GM18508 (cell line): ENCODE measurements around the gene GABRB2.

Experiments used
- ATAC-seq: cut with Tn5 transposase; IDR thresholded peaks from one replicate; pipeline ENCODE4 v1.9.1; 2021; ENCODE audit warnings: moderate number of reproducible peaks; ENCODE audit not compliant: insufficient read depth, unreplicated experiment

The GABRB2 gene

DNA sequence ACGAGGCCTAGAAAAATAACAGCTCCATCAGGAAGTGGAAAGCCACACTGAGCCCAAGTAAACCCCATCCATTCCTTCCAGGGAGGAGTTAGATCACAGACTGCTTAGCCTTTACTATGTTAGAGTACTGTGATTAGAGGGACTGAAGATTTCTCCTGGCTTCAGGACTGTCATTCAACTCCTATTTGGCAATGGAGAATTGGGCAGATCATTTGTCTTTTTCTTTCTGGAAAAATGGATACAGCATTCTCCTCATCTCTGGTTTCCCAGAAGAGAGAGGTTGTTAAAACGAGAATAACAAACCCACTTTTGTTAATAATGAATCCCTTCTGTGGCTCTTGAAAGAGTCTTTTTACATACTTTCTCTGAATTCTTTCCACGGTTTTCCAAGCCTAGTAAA is 150.4 kb downstream of the GABRB2 start:
- no peak for ATAC-seq

DNA sequence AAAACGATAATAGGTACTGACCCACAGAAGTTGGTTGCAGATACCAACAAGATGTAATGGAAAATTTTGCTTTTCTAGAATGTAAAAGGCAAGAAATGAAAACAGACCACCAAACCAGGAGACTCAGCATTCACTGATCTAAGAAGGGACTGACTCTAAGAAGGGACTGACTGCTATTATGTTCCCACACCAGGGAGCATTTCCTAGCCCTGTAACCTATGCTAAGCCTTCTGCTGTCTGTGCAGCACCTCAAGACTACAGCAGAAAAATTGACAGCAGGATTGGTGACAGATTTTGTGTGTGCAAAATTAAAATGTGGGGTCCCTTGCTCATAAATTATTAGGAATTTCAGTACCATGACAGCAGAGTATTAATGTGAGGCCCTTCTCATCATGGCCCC is 154.8 kb downstream of the GABRB2 start:
- no peak for ATAC-seq

DNA sequence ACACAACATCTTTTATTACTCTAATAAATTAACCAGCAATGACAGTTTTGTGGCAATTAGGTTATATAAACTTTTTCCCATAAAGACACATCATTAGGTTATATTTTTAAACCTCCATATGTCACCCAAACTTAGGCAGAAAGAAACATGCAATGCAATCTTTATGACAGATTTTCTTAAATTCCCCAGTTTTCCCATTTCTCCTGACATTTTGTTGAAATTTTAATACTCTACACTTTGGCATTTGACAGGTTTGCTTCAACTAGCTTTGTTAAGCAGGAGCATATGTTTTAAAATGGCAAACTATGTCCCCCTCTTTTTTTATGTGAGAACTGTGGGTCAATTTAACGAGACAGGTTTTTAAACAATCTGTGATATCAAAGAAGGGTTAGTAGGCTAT is 155.5 kb downstream of the GABRB2 start:
- ATAC-seq: no peak

DNA sequence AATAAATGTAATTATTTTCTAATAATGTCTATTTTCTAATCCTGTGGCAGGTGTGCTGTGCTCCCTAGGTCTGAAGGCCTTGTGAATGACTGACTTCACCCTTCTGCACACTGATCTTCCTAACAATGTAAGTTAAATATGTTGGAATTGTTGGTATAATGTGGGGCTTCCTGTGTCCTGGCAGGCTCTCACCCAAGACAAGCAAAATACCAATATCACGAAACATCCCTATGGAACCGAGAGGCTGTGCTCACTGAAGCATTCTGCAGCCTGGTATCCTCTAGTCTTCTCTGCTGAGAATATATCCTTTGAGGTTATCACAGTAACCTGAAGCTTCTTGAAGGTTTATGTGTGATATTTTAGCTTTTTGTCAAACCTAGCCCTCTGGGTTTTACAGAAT is 159.4 kb downstream of the GABRB2 start:
- ATAC-seq: no peak

DNA sequence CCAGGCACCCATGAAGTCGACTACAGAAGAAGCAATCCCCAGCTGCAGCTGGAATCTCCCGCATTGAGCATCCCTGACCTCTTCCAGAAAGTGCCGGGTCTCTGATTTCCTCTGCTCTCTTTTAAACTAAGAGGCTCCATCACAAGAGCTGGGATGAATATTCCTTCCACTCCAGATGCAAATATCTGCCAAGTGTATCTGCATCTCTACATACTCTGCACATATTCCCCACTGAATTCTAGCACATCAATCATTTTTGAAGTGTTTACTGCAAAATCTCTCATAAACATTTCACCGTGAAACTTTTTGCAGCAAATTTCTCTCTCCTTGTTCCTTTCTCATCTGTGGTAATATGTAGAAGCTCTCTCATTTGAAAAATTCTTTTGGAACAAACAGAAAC is 161.5 kb downstream of the GABRB2 start:
- ATAC-seq: no peak

DNA sequence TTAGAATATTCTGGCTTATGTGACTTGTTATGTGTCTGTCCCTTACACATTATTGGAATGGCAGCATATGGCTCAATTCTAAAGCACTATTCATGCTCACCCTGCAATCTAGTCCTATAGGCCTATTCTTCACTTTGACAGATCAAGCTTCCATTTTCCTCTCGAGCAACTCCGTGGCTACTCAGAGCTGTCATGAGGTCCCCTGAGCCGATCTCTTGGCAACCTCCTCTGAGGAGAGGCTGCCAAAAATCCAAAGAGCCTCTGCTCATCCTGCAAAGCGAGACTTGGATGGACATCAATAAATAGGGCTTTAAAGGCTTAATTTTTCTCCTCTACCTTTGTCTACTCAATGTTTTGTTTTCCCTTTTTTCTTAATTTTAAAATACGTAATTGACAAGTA is 163.8 kb downstream of the GABRB2 start:
- no peak for ATAC-seq

DNA sequence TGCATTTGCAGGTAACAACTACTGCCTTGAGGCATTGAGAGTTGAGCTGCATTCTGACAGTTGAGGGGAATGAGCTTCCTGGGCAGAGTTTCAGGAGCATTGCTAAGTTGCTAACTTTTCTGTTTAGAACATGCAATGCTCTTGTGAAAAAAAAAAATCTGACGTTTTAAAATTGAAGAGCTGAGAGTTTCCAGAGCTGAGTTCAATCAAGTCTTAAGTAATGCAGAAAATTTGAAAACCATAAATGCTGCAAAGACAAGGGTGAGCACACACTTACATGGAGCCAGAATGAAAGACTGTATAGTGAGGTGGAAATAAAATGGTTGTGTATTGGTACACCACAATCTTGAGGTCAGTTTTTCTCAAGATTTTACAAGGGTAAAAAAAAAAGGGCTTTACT is 166.0 kb downstream of the GABRB2 start:
- ATAC-seq: no peak

DNA sequence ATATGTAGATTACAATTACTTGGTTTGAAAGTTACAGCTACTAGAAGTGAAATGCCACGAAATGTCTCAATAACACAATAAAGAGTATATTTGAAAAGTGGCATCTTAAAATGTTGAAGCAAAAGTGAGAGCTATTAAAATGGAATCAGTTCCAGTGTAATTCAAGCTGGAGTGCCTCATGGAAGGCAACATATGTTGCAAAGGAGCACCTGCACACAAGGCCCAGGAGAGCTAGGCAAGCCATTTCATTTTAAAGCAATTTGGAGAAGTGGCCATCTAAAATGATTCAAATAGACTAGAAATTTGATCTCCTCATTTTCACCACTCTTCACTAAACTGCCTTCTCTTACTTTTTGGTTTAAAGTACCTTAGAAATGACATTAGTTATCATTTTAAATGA is 167.8 kb downstream of the GABRB2 start:
- no peak for ATAC-seq

DNA sequence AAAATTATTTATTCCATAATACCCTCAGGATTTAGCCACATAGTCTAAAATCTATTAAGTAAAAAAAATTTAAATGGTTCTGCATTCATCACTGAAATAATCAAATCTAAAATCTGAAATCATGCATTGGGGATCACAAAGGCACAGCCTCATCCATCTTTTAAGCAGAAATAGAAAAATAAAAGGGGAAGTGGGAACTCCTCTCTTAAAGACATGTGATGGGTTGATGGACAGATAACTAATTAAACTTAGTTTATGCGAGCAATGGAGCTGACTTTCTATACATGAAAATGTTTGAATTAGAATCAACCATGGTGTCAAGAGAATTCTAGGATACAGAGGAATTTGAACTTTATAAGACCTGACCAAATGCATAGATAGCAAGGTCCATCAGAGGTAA is 170.5 kb downstream of the GABRB2 start:
- ATAC-seq: no peak

DNA sequence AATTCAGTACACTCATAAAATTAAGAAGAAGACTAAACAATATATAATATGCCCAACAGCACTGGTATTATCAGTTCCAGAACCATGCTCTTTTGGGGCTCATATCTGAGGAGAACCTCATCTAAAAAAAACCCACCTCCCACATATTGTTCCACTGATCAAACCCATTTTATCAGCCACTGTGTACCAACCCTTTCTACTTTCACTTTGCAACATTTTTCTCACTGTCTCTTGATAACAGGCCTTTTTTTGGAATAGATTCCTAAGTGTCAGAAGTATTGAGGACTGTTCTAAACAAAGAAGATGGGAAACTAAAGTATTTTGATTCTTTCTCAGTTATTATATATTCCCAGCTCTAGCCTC is 173.2 kb downstream of the GABRB2 start:
- peak; percentile 14 for ATAC-seq

DNA sequence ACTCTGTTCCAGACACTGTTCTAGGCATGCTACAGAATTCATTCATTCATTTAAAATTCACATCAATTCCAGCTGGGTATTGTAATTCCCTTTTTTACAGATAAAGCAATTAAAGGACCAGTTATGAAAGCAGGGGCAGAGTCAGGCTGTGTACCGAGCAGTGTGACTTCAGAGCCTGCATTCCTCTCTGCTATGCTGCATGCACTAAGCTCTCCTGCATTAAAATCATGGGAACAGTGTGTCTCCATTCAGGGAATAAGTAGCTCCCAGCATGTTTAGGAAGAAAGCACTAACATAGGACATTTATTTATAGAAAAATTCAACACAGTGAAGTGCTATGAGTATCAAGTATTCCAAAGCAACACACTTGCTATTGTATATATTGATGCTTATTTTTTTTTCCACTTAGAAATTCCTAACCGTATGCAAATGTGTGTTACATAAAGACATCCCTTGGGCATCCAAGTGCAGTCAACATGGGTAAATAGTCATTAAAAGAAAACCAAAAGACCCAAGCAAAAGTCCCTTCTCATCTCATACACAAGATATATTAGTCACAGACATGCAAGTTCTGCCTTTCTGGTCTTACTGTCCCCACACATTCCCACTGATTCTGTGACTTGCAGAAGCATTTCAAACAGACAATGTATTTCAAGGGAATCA is 173.7 kb downstream of the GABRB2 start:
- ATAC-seq: peak; percentile 53

DNA sequence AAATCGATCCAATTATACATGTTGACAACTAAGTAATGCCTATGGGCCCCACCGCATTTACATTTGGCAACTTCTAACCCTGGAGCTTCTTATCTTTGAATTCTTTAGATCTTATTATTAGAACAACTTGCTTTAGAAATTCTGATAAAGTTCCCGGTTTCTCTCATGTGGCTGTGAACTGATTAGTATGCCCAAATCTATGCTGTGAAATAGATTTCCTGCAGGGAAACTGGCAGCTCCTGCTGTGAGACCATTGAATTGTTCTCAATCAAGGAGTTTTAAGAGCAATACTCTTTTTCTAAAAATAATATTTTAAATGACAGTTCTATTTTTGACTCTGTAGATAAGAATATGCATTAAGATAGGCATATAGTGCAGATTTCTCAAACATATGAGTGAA is 177.5 kb downstream of the GABRB2 start:
- ATAC-seq: no peak

DNA sequence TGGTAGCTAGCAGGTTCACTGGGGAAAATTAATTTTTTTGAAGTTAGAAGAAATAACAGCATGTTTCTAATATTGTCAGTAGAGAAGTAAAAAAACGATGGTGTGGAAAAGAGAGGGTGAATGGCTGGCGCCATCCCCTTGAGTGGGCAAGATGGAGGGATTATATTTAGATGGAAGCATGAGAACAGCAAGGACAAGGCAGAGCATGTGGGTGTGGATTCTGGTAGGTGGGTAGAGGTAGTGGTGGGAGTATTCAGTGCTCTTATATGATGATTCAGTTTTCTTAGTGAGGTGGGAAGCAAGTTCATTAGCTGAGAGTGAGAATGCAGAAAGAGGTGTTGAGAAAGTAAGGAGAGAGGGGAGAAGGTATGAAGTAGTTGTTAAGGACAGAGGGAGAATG is 188.1 kb downstream of the GABRB2 start:
- ATAC-seq: no peak

DNA sequence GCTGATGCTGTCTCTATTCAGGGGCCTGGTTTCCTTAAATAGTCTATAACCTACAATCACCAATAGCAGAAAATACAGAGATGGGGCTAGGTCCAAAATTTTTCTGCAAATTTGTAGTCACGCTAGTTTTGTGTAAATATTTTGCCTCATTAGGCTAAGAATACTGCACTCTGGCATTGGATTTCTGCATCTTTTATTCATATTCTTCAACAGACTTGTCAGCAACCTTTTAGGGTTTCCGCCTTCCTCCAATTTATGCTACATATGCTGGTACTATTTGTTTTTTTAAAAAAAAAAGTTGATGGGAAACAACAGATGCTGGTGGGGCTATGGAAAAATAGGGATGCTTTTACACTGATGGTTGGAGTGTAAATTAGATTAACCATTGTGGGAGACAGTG is 202.3 kb downstream of the GABRB2 start:
- ATAC-seq: no peak

DNA sequence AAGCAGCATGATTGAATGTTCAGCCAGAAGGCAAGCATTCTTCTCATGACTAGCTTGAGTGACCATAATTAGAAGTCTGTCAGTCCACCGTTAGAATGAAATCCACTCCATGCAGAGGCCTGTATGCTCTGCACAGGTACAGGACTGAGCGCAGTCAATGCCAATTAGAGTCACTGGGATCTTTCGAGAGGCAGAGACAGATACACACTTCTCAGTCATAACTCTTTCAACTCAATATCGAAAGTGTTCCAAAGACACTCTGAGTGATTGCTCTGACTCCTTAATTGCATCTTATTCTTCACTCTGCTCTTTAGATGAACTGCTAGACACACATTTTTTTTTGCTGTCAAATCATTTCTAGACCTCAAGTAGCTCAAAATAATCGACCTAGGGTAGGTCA is 203.6 kb downstream of the GABRB2 start:
- ATAC-seq: no peak

DNA sequence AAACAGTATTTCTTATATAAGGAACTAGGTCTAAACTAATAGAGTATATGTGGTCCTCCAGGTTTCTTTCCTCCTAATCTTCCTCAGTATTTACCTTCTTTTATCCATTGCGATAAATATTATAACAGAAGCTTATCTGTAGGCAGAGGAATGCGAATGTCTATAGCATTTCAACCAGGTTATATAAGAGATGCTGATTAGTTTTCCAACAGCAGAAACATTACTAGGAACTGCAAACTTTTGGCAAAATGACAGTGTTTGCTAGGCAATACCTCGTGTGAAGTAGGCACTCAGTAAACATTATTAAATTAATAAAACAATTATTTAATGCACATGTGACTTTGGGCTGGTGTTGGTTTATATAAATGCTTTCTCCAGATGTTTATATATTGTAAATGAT is 206.5 kb downstream of the GABRB2 start:
- no peak for ATAC-seq

DNA sequence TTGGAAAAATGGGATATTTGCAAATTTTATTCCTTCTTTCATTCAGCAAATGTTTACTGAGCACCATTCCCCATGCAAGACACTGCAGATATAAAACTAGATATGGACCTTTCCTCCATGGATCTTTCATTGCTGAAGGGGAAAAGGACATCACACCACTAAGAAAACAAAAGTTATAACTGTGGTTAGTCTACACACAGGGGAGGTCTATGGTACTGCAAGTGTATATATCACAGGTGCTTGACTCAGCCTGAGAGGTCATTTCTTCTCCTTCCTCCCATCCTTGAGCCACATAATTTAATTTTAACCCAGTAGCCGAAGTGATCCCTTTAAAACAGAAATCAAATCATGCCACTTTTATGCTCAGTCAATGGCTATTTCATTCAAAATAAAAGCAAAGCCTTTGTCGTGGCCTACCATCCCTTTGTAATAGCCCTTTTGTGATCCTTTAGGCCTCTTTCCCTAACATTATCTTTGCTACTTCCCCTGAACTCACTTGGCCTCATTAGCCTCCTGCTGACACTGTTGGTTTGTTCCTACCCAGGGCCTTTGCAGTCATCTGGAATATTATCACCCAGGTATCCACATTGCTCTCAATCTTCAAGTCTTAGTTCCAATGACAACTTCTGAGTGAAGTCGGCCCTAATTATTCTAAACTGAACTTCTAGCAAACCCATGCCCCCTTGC is 213.2 kb downstream of the GABRB2 start:
- no peak for ATAC-seq

DNA sequence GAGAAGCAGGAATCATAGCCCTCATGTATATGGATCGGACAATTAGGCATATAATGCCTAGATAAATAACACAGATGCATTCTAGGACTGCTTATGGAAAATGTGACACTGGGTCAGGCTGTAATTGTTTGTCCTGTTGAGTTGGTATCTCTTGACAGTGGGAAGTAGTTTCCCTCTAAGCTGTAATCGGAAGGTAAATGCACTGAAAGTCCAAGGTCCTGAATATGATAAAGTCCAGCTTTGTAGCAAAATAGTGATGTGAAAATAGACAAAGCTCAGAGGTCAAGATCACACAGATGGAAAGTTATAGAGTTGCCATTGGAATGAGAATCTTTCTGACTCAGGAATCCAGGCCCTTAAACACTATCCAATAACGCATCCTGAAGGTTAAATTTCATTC is 214.2 kb downstream of the GABRB2 start:
- no peak for ATAC-seq

DNA sequence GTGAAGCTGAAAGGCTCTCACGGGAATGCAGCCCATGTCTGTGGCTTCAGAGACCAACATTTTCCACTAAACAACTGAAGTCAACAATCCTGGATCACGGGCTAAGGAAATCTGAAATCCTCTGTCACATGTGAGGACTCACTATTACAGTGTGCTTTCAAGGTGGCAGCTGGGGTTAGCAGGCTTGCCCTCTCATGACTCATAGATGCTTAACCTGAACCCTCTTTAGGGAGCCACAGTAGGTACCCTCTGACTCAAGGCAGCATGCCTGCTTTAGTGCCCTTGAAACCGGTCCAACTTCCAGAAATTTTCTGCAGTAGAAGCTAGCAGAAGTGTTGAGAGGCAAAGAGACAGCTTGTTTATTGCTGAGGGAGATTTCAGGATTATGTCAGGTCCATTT is 232.5 kb downstream of the GABRB2 start:
- ATAC-seq: no peak

DNA sequence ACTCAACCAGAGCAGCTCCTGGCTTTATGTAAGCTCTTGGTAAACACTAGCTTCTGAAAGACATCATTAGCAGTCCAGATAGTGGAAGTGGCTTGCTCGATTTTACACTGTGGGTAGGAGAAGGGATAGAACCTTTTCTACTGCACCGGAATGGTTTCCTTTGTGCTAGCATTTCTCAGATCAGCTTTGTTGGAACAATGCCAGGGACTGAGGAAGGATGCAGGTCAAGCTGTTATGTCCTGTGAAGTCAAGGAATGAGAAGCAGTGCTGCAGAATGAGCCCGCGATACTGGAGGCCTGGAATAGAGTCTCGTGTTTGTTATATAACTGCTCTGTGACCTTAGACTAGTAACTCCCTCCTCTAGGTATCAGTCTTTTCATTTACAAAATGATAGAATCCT is 233.6 kb downstream of the GABRB2 start:
- no peak for ATAC-seq

DNA sequence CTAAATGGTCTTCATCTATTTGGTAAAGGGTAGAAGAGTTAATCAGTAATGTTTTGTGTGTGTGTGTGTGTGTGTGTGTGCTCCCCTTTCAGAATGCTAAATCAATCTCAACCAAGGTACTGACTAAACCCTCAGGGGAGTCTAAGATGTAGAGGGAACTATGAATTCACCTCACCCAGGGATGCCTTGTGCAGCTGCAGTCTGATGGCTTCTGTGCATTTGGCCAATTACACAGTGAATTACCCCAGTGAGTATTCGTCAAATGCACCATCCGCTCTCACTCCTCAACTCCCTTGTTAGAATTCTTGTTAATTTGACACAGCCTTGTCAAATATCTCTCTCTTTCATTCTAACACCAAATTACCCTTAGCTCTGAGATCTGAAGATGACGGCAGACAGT is 234.6 kb downstream of the GABRB2 start:
- no peak for ATAC-seq

DNA sequence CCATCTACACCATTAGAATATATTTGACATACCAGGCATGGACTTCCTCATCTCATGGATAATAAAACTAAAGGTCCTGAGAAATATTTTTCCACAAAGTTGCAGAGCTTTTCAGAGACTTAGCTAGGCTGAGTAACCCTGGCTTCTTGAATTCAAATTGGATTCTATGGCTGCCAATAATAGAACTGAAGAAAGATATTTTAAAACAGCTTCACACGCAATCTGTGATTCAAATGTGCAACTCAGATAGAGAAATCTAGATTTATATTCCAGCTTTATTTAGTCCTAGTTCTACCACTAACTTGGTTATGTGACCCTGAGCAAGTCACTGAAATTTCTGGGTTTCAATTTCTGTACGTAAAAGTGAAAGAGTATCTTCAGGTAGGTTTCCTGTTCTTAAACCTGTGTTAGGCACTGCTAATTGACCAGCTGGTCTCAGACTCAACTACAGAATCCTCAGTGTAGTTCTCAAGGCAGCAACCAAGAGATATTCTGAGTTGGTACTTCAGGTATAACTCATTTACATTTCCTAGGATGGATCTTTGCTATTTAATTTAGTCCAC is 235.3 kb downstream of the GABRB2 start:
- ATAC-seq: peak; percentile 98
